HG03060 (cell line): ENCODE measurements around the gene KIF18B.
"Not testable (repeated sequence)": the region's sequence is repeated elsewhere in the genome, so short reads cannot be mapped to it uniquely, and the experiment has no call there.

Experiments used
- ATAC-seq: cut with Tn5 transposase; IDR thresholded peaks from one replicate; pipeline ENCODE4 v1.9.1; 2021; ENCODE audit warnings: low read depth, moderate number of reproducible peaks; ENCODE audit not compliant: unreplicated experiment

KIF18B gene

DNA sequence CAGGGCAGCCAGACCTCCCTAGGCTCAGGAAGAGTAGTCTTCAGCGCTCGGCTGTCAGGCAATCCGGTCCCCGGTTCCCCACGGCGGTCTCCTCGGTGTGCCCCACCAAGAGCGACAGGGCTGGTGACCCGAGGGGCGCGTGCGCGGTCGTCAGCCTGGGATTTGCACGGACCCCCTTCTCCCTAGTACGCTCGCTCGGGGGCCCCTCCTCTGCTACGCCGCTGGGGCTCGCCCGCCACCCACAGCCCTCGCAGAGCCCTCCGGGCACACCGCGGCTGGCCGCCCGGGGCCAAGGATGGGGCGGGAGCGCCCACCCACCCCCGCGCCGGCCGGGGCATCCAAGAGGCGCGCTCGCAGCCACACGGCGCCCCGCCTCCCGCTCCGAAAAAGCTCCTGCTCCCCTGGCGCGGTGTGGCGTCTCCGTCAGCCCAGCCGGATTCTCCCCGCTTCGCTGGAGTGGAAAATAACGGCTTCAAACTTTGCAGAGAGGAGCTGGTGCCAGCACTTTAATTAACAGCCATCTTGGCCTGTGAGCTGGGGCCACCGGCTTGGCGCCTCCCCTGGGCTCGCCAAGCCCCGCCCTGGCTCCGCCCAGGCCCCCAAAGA is 22.7 kb upstream of the KIF18B start:
- ATAC-seq: no peak

- no peak for ATAC-seq
Observed at GRCh38 chr17:44969144-44969780, 21.7 kb upstream of the KIF18B start.

DNA sequence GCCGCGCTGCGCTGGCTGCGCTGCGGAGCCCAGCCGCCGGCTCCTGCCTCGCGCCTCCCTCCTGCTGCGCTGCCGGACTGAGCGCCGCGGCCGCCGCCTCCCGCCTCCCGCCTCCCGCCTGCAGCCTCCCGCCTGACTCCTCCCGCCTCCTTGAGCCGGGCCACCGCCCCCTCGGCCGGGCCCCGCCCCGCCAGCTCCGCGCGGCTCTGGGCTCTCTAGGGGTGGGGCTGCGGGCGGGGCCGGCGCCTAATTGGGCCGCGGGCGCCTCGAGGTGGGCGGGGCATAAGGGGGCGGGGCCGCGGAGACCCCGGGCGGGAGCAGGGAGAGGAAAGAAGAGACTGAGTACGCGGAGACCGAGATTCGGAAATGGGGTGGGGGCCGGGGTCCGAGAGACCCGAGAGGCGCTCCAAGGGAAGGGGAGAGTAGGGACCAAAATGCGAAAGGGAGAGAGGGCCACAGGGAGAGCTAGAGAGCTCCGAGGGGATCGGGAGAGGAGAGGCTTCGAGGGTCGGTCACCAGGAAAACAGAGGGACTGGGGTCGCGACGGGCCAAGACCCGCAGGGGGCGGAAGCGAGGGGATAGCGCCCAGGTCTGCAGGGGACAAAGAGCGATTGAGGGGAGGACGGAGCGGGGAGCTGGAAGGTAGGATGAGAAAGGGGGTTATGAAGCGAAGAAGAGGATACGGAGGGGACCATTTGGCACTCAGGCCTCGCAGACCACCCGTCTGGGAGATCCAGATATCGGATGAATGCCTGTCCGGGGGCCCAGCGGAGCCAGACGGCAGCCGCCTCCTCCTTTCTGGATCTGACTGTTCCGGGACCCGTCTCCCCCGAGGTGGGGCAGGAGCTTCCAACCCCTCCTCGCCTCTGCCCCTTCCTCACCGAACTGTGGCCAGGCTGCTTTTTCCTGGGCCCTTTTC is 20.9 kb upstream of the KIF18B start, which contains the start of gene C1QL1:
TSS of gene C1QL1 (minus strand) at position 79 of the 919 bp plus-strand sequence. CDS start 255 bp downstream, outside the sequence.
- no peak for ATAC-seq

DNA sequence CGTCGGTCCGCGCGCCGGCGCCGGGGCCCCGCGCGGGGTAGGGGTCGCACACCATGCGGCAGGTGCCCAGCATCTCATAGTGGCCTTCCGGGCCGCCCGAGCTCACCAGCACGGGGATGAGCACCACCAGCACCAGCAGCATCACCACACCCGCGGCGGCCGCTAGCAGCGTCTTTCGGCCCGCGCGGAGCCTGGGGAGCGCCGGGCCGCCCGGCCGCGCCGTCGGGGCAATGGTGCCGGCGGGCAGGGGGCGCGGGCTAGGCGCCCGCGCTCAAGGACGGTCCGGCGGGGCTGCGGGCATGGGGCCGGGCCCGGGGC is 20.3 kb upstream of the KIF18B start:
- ATAC-seq: no peak

- no peak for ATAC-seq
Observed at GRCh38 chr17:44967026-44967906, 19.7 kb upstream of the KIF18B start.

GRCh38 chr17:44966348-44967025 is 18.9 kb upstream of the KIF18B start:
- no peak for ATAC-seq

DNA sequence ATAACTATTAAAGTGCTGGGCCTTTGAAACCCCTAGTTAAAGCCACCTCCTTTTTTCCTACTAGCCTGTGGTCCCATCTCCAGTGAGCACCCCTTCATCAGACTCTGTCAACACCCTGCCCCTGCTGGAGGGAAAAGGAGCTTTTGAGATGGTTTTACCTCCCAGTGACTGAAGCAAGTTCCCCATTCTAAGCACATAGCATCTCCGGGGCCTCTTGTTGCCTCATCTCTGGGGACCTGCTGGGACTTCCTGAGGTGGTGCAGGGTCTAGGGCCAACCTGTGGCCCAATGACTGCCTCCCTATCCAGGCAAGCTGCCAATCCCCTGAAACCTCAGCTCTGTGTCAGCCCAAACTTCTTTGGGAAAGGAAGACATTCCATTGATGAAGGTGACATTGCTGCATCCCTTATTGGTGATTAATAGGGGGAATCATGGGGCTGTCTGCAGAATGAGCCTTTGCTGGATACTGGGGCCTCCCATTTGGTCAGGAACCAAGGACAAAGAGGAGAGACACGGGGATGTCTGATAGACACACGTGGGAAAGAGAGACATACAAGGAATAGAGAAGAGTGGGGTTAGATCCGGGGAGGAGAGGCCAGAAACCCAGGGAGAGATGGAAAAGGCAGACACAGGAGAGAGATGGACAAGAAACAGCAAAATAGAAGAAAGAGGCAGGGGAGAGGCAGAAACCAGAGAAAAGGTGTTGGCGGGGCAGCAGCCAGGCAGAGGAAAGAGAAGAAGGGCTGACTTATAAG is 18.1 kb upstream of the KIF18B start:
- ATAC-seq: no peak

- ATAC-seq: no peak
Observed at GRCh38 chr17:44961921-44962350, 14.4 kb upstream of the KIF18B start.

DNA sequence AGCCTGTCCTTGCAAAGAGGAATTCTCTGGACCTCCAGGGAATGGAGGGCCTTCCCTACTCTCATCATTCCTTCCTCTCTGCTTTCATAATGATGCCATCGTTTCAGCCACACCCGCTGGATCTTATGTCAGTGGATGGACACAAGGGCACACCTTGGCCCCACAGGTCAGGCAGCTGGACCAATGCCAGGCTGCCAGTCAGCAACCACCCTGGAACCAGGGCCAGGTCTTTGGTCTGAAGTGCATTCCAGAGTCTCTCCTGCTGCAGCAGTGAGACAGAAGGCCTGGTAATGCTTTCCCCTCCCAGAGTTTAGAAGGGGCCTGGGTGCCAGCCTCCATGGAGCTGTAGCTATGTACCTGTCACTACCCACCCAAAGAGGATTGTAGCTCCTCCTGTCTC is 13.1 kb upstream of the KIF18B start:
- ATAC-seq: no peak

- no peak for ATAC-seq
Observed at GRCh38 chr17:44959821-44960531, 12.4 kb upstream of the KIF18B start.

DNA sequence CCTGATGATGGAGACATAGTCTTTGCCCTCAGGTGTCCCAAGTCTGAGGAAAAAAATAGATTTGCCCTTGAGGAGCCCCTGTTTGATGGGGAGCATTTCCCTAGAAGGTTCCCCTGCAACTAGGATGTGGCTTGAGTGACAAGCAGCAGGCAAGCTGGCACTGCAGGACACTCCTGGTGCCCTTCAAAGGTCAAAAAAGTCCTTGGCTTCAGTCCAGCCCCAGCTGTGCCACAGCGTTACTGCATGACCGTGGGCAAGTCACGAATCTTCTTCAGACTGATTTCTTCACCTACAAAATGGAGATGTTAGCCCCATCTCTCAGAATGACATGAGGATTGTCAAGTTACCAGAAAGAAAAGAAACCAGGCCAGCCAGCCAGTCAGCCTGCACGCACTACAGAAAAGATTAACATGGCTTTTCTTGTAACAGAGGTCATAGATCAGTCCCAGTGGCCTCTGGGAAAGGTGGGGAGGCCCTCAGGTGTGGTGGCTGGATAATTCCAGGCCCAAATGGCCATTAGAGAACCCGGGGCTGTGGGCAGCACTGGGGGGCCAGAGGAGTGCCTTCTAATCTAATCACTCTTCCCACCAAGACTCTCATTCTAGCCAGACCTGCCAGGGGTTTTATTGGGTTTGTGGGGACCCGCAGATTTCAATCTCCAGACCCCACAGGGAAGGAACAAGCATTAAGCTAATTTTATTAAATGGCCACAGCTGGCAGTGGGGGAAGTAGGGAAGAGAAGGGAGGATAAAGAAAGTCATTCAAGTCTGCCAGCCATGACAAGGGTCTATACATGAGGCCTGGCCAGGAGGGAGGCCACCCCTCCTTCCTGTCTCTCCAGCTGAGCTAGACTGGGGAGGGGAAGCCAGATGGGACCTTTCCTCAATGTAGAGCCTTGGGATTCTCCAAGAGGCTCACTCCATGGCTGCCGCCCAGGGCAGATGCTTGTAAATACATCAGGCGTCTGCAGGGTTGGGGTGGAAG is 9.7 kb upstream of the KIF18B start:
- no peak for ATAC-seq

DNA sequence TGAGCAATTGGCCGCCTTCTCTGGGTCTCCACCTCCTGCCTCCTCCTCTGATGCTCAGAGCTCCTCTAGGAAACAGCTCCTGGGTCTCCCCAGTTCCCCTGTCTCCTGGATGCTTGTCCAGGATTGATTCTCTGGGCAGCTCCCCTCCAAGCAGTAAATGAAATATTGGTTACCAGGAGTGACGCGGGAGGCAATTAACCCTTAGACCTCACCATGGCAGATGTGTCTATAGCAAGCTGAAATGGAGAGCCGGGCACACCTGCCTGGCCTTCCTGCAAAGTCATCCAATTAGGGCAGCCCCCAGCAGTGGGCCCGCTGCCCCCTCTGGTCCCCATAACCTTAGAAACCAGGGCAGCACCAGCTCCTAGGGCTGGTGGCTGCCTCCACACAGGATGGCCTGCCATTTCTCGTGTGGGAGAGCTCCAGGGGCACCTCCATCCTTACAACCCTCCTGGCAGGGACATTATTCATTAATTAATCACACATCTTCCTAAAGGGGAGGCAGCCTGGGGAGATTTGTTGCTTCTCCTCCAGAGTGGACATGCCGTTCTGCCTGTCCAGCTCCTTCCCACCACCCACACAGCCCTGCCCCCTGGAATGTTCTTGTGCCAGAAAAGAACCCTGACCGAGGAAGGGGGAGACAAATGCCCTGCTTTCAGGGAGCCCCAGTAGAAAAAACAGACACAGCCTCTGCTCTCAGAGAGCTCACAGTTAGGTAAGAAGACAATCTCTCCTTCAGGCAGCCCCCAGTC is 8.3 kb upstream of the KIF18B start:
- no peak for ATAC-seq

- no peak for ATAC-seq
Observed at GRCh38 chr17:44952946-44953475, 5.4 kb upstream of the KIF18B start.

GRCh38 chr17:44948315-44948795 is 782 bp upstream of the KIF18B start:
- ATAC-seq: no peak

DNA sequence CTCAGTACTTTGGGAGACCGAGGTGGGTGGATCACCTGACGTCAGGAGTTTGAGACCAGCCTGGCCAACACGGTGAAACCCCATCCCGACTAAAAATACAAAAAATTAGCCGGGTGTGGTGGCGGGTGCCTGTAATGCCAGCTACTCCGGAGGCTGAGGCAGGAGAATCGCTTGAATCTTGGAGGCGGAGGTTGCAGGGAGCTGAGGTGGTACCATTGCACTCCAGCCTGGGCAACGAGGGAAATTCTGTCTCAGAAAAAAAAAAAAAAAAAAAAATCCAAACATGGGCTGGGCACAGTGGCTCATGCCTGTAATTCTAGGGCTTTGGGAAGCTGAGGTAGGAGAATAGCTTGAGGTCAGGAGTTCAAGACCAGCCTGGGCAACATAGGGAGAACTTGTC is 1.9 kb downstream of the KIF18B start:
- not testable (repeated sequence) for ATAC-seq

- ATAC-seq: no peak
Observed at GRCh38 chr17:44942456-44942855, 5.1 kb downstream of the KIF18B start.
